Measurements from ENCODE around the gene ADORA3.

Gene ADORA3

GRCh38 chr1:111499026-111499785 lies 4.2 kb downstream of the ADORA3 start:
- Histone ChIP-seq H3K4me3 (ENCODE audit: insufficient read depth in 1 of 2, low read depth in 1 of 2, low read length in 2 of 2) (no peak overlapping the region), H3K9me3 (ENCODE audit: control insufficient read depth, low read length) (no peaks in the 10 kb centered on the region), H3K9ac (ENCODE audit: low read length) (no peak overlapping the region), H2BK5ac (ENCODE audit: low read depth, low read length, poor library complexity, severe bottlenecking) (no peak overlapping the region), H3K79me1 (replicated peaks; ENCODE audit: low read length, poor library complexity, severe bottlenecking) (no peaks in the 10 kb centered on the region), H4K91ac (ENCODE audit: low read length) (no peak overlapping the region), H3K14ac (ENCODE audit: low read length in 2 of 2) (no peak overlapping the region), H3K27me3 (ENCODE audit: control insufficient read depth in 1 of 2, insufficient read depth in 1 of 2, low read length in 2 of 2) (peaks cover 27 to 37% of the 10 kb centered on the region in 2 experiments), H3K4me1 (ENCODE audit: control insufficient read depth, insufficient read depth, low read depth, low read length) (no peaks in the 10 kb centered on the region), H2AK5ac (ENCODE audit: low read length, severe bottlenecking) (no peak overlapping the region), H3K23ac (ENCODE audit: low read length in 2 of 2) (no peak overlapping the region), H3K18ac (ENCODE audit: low read depth in 1 of 2, low read length in 2 of 2) (no peak overlapping the region), H3K36me3 (ENCODE audit: control insufficient read depth in 1 of 2, insufficient read depth in 2 of 2, low read depth in 1 of 2, low read length in 2 of 2) (no peaks in the 10 kb centered on the region), H3K4me2 (ENCODE audit: low read length, poor library complexity, severe bottlenecking) (no peak overlapping the region), H2BK120ac (ENCODE audit: low read depth, low read length) (no peak overlapping the region), H3K27ac (ENCODE audit: low read length, poor library complexity, severe bottlenecking) (no peak overlapping the region), H2BK15ac (ENCODE audit: low read depth, poor library complexity, severe bottlenecking) (no peak overlapping the region), H2AFZ (ENCODE audit: low read depth, low read length) (no peak overlapping the region), H4K8ac (ENCODE audit: low read length) (no peak overlapping the region), H2BK12ac (ENCODE audit: low read length in 2 of 2) (no peak overlapping the region), H3K4ac (ENCODE audit: low read depth in 1 of 2, low read length in 2 of 2) (no peak overlapping the region)
- WGBS: 85% methylated on average over 5 of the region's 5 CpGs
- DNase-seq: no peak

- no peak overlapping the region for H4K91ac ChIP-seq (ENCODE audit: low read length)
- DNase-seq: no peak
- H3K23ac ChIP-seq (ENCODE audit: low read length in 2 of 2): no peak overlapping the region
- no peak overlapping the region for H3K4me3 ChIP-seq (ENCODE audit: insufficient read depth in 1 of 2, low read depth in 1 of 2, low read length in 2 of 2)
- H3K9me3 ChIP-seq (ENCODE audit: control insufficient read depth, low read length): no peaks in the 10 kb centered on the region
- no peak overlapping the region for H2AK5ac ChIP-seq (ENCODE audit: low read length, severe bottlenecking)
- no peak overlapping the region for H3K9ac ChIP-seq (ENCODE audit: low read length)
- no peak overlapping the region for H2BK5ac ChIP-seq (ENCODE audit: low read depth, low read length, poor library complexity, severe bottlenecking)
- H3K79me1 ChIP-seq (replicated peaks; ENCODE audit: low read length, poor library complexity, severe bottlenecking): no peaks in the 10 kb centered on the region
- H2BK12ac ChIP-seq (ENCODE audit: low read length in 2 of 2): no peak overlapping the region
- H3K27me3 ChIP-seq (ENCODE audit: control insufficient read depth in 1 of 2, insufficient read depth in 1 of 2, low read length in 2 of 2): peaks cover 16 to 38% of the 10 kb centered on the region in 2 experiments
- no peak overlapping the region for H3K4ac ChIP-seq (ENCODE audit: low read depth in 1 of 2, low read length in 2 of 2)
- H3K18ac ChIP-seq (ENCODE audit: low read depth in 1 of 2, low read length in 2 of 2): no peak overlapping the region
- H2BK15ac ChIP-seq (ENCODE audit: low read depth, poor library complexity, severe bottlenecking): no peak overlapping the region
- no peak overlapping the region for H2BK120ac ChIP-seq (ENCODE audit: low read depth, low read length)
- H3K14ac ChIP-seq (ENCODE audit: low read length in 2 of 2): no peak overlapping the region
- H4K8ac ChIP-seq (ENCODE audit: low read length): no peak overlapping the region
- no peaks in the 10 kb centered on the region for H3K36me3 ChIP-seq (ENCODE audit: control insufficient read depth in 1 of 2, insufficient read depth in 2 of 2, low read depth in 1 of 2, low read length in 2 of 2)
- H3K4me2 ChIP-seq (ENCODE audit: low read length, poor library complexity, severe bottlenecking): no peak overlapping the region
- 76% methylated on average over 5 of the region's 5 CpGs for WGBS
- no peak overlapping the region for H2AFZ ChIP-seq (ENCODE audit: low read depth, low read length)
- no peak overlapping the region for H3K27ac ChIP-seq (ENCODE audit: low read length, poor library complexity, severe bottlenecking)
- H3K4me1 ChIP-seq (ENCODE audit: control insufficient read depth, insufficient read depth, low read depth, low read length): no peaks in the 10 kb centered on the region
Measured at GRCh38 chr1:111497592-111497991, 5.8 kb downstream of the ADORA3 start.

GRCh38 chr1:111496398-111496797 lies 7.0 kb downstream of the ADORA3 start:
- Histone ChIP-seq H3K14ac (ENCODE audit: low read length in 2 of 2) (no peak overlapping the region), H2BK120ac (ENCODE audit: low read depth, low read length) (no peak overlapping the region), H3K79me1 (replicated peaks; ENCODE audit: low read length, poor library complexity, severe bottlenecking) (no peaks in the 10 kb centered on the region), H3K4ac (ENCODE audit: low read depth in 1 of 2, low read length in 2 of 2) (no peak overlapping the region), H3K9ac (ENCODE audit: low read length) (no peak overlapping the region), H3K9me3 (ENCODE audit: control insufficient read depth, low read length) (no peaks in the 10 kb centered on the region), H3K36me3 (ENCODE audit: control insufficient read depth in 1 of 2, insufficient read depth in 2 of 2, low read depth in 1 of 2, low read length in 2 of 2) (no peaks in the 10 kb centered on the region), H3K23ac (ENCODE audit: low read length in 2 of 2) (no peak overlapping the region), H3K27me3 (ENCODE audit: control insufficient read depth in 1 of 2, insufficient read depth in 1 of 2, low read length in 2 of 2) (peaks cover 17 to 36% of the 10 kb centered on the region in 2 experiments), H2BK15ac (ENCODE audit: low read depth, poor library complexity, severe bottlenecking) (no peak overlapping the region), H2AK5ac (ENCODE audit: low read length, severe bottlenecking) (no peak overlapping the region), H4K91ac (ENCODE audit: low read length) (no peak overlapping the region), H3K4me3 (ENCODE audit: insufficient read depth in 1 of 2, low read depth in 1 of 2, low read length in 2 of 2) (no peak overlapping the region), H3K27ac (ENCODE audit: low read length, poor library complexity, severe bottlenecking) (no peak overlapping the region), H2BK12ac (ENCODE audit: low read length in 2 of 2) (no peak overlapping the region), H3K18ac (ENCODE audit: low read depth in 1 of 2, low read length in 2 of 2) (no peak overlapping the region), H3K4me1 (ENCODE audit: control insufficient read depth, insufficient read depth, low read depth, low read length) (no peaks in the 10 kb centered on the region), H3K4me2 (ENCODE audit: low read length, poor library complexity, severe bottlenecking) (no peak overlapping the region), H2BK5ac (ENCODE audit: low read depth, low read length, poor library complexity, severe bottlenecking) (no peak overlapping the region), H4K8ac (ENCODE audit: low read length) (no peak overlapping the region), H2AFZ (ENCODE audit: low read depth, low read length) (no peak overlapping the region)
- DNase-seq: no peak
- 89% methylated on average over 4 of the region's 4 CpGs for WGBS

- 91% methylated on average over 7 of the region's 7 CpGs for WGBS
- Histone ChIP-seq H2AK5ac (ENCODE audit: low read length, severe bottlenecking) (no peak overlapping the region), H3K9ac (ENCODE audit: low read length) (no peak overlapping the region), H3K4me1 (ENCODE audit: control insufficient read depth, insufficient read depth, low read depth, low read length) (no peaks in the 10 kb centered on the region), H2BK15ac (ENCODE audit: low read depth, poor library complexity, severe bottlenecking) (no peak overlapping the region), H3K4ac (ENCODE audit: low read depth in 1 of 2, low read length in 2 of 2) (no peak overlapping the region), H3K4me2 (ENCODE audit: low read length, poor library complexity, severe bottlenecking) (no peak overlapping the region), H3K27me3 (ENCODE audit: control insufficient read depth in 1 of 2, insufficient read depth in 1 of 2, low read length in 2 of 2) (peaks cover 12 to 15% of the 10 kb centered on the region in 2 experiments), H2BK120ac (ENCODE audit: low read depth, low read length) (no peak overlapping the region), H3K79me1 (replicated peaks; ENCODE audit: low read length, poor library complexity, severe bottlenecking) (no peaks in the 10 kb centered on the region), H2AFZ (ENCODE audit: low read depth, low read length) (no peak overlapping the region), H3K36me3 (ENCODE audit: control insufficient read depth in 1 of 2, insufficient read depth in 2 of 2, low read depth in 1 of 2, low read length in 2 of 2) (no peaks in the 10 kb centered on the region), H2BK5ac (ENCODE audit: low read depth, low read length, poor library complexity, severe bottlenecking) (no peak overlapping the region), H3K23ac (ENCODE audit: low read length in 2 of 2) (no peak overlapping the region), H4K8ac (ENCODE audit: low read length) (no peak overlapping the region), H3K27ac (ENCODE audit: low read length, poor library complexity, severe bottlenecking) (no peak overlapping the region), H4K91ac (ENCODE audit: low read length) (no peak overlapping the region), H2BK12ac (ENCODE audit: low read length in 2 of 2) (no peak overlapping the region), H3K9me3 (ENCODE audit: control insufficient read depth, low read length) (no peaks in the 10 kb centered on the region), H3K4me3 (ENCODE audit: insufficient read depth in 1 of 2, low read depth in 1 of 2, low read length in 2 of 2) (no peak overlapping the region), H3K18ac (ENCODE audit: low read depth in 1 of 2, low read length in 2 of 2) (no peak overlapping the region), H3K14ac (ENCODE audit: low read length in 2 of 2) (peak overlapping the region in 1 of 2 experiments; percentile 51)
- DNase-seq: no peak
Measured at GRCh38 chr1:111491070-111491469, 12.4 kb downstream of the ADORA3 start.
